ENCODE measurements around the gene OR10A6.

- no peak for TF ChIP-seq CTCF (IDR thresholded peaks at IDR 0.05; ENCODE audit: poor library complexity, severe bottlenecking)
- TF ChIP-seq EP300 (conservative IDR thresholded peaks at IDR 0.05; ENCODE audit: poor library complexity, severe bottlenecking) = no peak
- no peak for TF ChIP-seq EZH2 (IDR thresholded peaks at IDR 0.05; ENCODE audit: borderline replicate concordance, insufficient read depth, low read length, poor library complexity, severe bottlenecking)
- no peak for TF ChIP-seq SMC3 (conservative IDR thresholded peaks at IDR 0.05; ENCODE audit: poor library complexity)
Measured at GRCh38 chr11:7901319-7901854, 29.7 kb downstream of the OR10A6 start.

All from neural cell (in vitro differentiated cells).